Measurements from ENCODE around the gene ADSS1.

The ADSS1 gene

DNA sequence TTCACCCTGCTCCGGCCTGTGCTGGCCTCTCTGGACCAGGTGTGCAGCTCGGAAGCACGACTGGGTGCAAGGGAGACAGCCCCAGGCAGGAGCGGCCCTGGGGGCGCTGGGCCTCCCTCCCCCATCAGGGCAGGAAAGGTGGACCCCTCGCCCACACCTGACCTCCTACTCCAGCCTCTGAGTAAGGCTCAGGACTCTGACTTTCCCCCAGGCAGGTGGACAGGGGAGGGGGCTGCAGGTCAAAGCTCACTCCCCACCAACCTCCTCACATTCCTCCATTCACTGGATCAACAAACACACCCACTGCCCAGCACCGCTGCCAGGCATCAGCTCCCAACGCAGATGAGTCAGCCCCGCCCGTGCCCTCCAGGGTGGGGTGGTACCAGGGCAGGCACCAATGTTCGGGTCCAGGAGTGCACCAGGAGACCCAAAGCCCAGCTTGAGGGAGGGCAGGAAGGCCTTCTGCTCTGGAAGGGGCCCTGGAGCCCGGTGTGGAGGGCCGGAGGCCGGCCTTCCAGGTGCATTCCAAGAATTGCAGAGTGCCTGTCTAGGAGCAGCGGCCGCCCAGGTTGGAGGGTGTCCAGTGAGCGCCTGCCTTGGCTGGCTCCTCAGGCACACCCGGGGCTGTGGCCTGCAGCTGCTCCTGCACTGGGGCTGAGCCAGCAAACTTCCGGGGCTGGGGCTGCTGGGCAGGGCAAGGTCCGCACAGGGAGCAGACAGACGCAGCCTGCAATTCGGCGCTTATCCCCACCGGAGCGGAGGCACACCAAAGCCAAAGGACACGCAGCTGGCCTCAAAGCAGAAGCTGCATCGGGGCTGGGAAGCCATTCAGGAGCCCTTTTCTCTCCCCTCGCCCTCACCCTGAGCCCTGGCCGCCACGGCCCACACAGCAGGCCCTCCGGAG is 36.2 kb upstream of the ADSS1 start:
- no peak for DNase-seq

DNA sequence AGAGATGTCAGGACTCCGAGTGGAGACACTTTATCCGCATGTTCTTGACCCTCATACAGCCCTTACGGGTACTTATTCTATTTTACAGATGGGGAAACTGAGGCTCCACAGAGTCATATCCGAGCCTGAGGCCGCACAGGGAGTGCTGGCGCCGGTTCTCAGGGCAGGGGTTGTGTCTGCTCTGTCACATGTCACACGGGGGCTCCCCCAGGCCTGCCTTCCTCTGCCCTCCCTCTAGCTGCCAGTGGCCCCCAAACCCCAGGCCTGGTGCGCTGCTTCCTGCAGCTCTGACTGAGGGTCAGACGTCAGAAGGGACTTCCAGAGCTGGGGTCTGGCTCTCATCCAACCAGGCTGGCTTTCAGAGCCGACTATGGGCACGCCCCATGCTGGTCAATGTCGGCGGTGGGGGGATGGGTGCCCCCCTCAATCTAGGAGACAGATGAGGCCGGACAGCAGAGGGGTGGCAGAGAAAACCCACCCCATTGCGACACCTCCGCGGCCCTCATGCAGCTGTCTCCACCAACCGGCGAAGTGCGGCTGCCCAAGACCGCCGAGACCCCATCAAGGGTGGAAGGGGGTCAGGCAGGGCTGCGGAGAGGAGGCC is 35.4 kb upstream of the ADSS1 start:
- DNase-seq: no peak

DNA sequence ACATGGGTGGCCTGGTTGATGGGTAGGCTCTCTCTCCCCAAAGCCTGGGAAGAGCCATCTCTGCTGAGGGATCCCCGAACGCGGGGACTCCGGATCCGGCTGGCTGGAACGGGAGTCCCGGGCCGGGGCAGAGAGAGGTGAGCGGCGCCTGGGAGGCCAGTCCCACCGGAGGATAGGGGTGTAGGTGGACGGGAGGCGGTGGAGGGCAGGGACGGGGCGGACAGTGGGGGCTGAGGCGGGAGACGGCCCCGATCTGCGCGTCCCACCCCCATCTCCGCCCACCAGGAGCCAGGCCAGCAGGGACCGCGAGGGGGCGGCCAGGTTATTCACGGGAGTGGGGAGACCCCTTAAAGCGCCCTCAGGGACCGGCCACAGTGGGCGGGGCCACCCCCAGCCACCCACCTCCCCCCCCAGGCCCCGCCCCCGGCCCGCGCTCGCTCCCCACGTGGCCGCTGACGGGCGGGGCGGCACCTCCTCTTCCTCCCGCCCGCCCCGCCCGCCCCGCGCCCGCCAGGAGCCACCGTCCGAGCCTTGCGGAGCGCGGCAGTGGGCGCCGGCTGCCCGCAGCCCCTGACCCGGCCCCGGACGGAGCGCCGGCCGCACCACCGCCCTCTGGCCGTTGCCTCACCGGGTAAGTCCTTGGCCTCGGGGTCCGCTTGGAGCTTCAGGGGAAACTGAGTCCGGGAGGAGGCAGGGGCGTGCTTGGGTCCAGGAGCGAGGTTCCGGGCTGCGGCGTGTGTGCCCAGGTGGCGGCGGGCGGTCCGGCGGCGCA is 34.7 kb upstream of the ADSS1 start, which contains the start of gene INF2:
INF2 (plus strand) TSS at position 510 of the 772 bp plus-strand sequence. CDS start 11,748 bp downstream, outside the sequence.
- DNase-seq: peak; percentile 42

DNA sequence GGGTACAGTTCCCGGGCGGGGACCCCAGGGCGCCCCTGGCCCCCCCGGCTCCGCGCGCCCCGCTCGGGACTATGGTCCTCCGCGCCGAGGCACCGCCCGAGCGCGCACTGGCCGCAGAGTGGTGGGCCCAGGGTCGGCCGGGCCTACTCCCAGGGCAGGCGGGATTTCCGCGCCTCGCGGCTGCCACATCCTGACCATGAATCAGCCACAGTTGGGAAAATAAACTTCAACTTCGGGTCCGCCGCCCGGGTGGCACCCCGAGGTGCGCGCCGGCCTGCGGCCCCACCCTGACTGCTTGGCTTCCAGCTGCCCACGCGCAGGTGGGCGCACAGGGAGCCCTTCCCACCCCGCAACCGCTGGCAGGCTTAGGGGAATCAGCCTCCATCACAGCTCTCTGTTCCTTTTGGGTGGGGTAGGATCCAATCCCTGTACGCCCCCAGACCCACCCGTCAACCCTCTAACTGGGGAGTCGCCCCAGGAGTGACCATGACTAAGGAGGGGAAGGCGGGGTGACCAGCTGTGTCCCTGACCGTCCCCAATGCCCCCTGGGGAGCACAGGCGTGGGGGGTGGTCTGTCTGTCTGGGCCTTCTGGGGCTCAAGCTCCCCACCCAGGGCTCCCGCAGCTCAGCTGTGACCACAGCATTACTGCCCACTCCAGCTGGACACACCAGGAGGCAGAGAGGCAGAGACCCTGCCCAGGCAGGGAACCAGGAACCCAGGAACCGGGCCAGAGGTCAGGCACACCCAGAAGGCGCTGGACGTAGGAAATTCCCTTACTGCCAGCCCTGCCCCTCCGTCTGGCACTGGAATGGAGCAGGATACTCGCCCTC is 33.9 kb upstream of the ADSS1 start:
- DNase-seq: no peak

GRCh38 chr14:104690861-104691455 is 33.1 kb upstream of the ADSS1 start:
- DNase-seq: no peak

DNA sequence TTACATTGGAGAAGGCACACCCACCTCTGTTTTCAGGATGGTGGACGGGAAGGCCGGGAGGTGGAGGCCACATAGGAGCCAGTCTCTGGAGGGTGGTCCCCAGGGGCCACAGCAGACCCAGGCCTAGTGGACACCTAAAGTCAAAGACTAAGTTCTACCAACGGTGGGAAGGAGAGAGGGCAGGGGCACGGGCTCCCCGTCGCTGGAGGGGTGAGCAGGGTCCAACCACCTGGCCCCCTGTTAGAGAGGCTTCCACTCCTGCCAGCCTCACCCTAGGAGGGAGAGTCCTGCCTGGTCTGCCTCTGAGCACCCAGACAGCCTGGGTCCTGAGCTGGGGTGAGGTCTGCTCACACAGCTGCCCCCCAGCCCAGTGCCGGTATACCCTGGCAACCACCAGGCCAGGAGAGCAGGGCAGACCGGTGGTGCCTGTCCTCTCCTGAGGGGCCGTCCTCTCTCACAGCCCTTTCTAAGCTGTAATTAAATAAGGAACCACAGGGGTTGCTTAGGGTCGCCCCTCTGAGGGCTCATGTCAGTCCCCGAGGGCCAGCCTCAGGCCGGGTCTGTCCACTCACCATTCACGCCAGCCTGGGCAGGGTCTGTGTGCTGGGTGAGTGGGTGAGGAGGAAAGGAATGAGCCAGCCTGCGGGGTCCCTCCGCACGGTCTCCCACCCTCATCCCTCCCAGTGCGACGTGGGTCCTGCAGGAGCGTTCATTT is 32.3 kb upstream of the ADSS1 start:
- no peak for DNase-seq

DNA sequence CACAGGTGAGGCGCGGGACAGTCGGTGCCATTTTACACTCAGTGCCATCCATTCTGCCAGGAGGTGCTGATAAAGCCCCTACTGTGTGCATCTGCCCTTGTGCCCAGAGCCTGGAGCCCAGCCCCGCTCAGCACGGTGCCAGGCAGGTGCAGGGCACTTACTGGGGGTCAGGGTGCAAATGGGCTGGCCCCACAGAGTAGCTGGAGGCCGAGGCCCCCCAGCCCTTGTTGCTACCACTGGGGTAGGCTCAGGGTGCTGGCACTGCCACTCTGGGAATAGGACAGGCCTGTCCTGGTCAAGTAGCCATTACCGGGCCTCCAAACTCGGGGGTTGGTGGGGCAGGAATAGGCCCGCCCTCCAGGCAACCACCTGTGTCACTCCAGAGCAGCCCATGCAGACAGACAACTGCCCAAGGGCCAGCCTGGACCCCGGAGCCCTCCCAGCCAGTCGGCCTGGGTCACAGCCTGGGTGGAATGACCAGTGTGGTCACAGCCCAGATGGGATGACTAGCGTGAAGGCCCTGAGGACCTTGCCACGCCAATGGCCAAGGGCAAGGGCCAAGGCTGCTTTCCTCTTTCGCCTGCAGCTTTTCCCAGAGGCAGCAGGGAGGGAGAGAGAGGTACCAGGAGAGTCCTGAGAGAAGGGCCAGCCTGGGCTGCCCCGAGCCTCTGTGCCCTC is 31.6 kb upstream of the ADSS1 start:
- no peak for DNase-seq

DNA sequence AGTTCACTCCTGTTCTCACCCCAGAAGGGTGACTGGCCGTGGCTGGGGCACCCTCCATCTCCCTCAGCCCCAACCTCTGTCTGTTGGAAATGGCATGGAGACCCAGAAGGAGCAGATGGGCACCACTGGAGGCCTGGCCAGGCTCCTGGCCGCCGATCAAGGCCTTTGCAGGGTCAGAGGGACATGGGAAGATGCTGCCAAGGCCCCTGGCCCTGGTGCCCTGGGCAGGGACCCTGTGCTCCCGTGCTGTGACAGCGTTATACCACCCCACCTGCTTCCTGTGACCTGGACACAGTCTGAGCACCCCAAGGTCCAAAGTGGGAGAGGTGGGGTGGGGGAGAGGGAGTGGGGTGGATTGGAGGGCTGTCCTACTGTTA is 31.1 kb upstream of the ADSS1 start:
- DNase-seq: no peak

- no peak for DNase-seq
Observed at GRCh38 chr14:104693482-104694431, 30.3 kb upstream of the ADSS1 start.

DNA sequence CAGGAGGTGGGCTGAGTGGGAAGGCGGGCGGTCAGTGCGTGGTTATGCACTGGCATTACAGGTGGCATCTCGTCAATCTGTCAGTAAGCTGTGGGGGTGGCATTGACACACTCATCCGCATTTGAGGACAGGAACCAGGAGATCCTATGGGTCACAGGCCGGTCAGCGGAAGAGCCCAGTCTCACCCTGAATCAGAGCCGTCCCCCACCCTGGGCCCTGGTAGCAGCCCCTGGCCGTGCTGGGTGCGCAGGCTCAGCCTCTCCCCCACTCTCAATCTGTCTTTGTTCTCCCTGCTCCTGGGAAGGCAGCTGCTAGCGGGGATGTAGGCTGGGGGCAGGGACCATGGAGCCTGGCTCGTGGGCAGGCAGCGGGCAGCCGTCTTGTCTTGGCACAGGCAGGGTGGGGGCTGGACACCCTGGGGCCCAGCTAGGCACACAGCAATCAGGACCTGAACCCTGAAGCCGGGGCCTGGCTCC is 29.5 kb upstream of the ADSS1 start:
- DNase-seq: no peak

DNA sequence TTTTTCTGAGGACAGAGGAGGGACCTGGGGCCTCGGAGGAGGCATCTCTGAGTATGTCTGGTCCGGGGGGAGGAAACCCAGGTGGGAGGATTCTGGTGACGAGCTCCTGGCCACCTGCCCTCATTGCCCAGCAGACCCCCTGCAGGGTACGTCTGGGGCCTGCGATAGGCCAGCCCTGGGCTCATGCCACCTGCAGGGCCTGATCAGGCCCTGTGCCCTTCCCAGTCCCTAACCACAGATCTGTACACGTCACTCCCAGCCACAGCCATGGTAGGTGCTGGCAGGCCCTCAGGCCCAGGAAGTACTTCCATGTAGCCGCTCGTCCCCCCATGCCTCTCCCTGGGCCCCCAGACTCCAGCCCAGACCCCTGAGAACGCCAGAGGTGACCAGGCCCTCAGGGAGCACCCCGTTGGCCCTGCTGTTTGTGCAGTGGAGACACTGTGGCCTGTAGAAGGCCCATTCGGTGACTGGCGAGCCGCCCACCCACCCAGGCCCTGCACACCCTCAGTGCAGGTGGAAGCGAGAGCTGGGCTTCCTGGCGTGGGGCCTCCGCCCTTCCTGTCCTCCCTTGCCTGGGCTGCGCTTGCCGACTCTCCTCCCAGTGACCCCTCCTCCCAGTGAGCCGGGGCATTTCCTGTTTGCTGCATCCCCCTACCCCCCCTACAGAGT is 28.9 kb upstream of the ADSS1 start:
- no peak for DNase-seq

DNA sequence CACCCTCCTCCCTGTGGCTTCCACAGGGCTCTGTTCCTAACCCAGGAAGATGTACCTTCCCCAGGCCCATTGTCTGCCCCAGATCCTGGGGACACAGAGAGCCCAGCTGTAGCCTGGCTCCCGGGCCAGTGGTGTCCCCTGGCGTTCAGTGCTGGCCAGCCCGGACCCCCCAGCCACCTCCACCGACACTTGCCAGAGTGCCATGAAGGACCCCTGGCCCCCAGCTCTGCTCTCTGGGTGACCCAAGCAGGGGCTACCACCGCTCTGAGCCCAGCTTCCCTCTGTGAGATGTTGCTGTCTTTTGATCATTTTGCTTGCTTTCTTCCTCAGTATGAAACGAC is 28.4 kb upstream of the ADSS1 start:
- no peak for DNase-seq

- DNase-seq: no peak
Observed at GRCh38 chr14:104696671-104697316, 27.2 kb upstream of the ADSS1 start.

DNA sequence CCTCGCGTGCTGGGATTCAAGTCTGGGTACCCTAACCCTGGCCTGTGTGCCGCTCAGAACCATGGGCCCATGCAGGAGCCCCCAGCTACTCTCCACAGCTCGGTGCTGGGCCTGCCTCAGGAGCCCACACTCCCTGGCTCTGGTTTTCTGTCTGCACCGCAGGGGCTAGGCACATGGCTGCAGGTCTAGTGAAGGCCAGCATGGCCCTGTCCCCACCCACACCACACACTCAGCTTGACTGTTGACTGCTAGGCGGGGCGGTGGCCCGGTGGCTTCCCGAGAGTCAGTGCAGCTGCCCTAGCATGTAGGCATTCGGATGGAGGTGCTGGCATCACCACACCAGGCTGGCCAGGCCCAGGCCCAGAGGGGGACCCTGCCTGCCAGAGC is 26.7 kb upstream of the ADSS1 start:
- no peak for DNase-seq

DNA sequence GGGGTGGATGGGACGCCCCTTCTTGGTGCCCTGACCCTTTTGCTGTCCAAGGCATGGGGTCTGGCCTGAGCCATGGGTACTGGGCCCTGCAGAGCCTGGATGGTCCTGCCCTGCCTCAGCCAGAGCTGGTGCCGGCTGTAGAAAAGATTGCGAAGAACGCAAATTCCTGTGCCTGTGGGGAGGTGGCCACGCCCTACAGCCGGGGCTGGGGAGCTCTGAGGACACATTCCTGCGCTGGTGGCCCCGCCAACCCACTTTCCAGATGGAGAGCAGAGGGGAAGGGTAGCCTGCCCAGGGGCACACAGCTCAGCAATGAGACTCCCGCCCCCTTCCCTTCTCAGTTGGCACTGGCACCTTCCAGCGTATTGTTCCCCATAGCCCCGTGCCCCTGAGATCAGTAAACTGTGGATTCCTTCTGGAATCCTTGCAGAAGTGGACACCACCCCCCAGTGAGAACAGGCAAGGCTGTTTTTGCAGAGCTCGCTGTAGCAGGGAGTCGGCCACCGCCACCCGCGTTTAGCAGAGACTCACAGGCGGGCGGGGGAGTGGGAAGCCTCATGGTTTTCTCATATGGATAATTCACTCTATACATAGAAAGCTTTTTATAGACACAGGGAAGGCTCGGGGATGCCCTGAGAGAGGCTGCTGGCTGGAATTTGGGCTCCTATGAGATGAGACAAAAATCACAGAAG is 26.0 kb upstream of the ADSS1 start:
- DNase-seq: no peak

DNA sequence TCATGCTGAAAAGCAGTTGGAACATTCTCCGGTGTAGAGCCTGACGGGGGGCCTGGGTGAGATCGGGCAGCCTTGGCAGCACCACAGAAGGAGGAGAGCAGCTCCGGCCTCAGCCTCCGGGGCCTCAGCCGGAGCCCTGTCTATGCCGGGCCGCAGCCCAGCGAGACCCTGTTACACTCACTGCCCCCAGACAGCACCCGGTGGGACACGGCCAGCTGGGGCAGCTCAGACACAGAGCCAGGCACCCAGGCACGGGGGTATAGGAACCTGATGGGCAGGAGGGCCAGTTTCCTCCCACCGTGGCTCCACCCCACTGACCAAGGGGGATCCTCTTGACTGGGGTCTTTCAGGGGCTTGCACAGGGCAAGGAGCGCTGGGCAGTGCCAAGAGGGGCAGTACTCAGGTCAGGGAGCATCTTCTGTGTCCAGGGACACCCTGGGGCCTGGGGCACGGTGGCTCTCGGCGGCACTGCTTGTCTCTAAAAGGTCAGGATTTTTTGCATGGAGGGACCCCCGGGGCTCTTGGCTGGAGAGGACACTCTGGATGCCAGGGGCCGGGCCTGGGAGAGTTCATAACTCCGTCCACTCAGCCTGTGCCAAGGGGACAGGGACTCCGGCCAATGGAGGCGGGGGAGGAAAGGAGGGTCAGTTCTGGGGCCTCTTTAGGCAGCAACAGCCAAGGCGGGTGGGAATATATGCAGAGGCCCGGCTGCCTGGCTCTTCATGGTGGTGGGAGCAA is 25.2 kb upstream of the ADSS1 start:
- no peak for DNase-seq

DNA sequence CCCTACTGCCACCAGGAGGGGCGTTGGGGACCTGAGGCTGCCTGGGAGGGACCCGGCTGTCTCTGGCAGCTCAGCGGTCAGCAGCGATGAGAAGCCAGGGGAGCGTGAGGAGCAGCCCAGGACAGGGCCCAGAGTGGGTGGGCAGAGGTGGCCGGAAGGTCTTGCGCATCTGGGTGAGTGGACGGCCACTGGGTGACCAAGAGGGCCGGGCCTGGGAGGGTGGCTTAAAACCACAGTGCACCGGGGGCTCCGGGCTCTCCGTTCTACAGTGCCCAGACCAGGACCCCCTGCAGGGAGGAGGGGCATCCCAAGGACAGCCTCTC is 24.6 kb upstream of the ADSS1 start:
- DNase-seq: no peak
